Measurements from ENCODE around the gene AOPEP.

GRCh38 chr9:95040106-95040505 is 313.6 kb downstream of the AOPEP start:
- TF ChIP-seq NFE2L1 (CRISPR knock-in tag; IDR thresholded peaks at IDR 0.05; ENCODE audit: borderline replicate concordance) (no peak), TP53 (CRISPR knock-in tag; conservative IDR thresholded peaks at IDR 0.05) (no peak), ZSCAN12 (CRISPR knock-in tag; IDR thresholded peaks at IDR 0.05) (no peak), POLR2AphosphoS5 (IDR thresholded peaks at IDR 0.05; ENCODE audit: low read depth, low read length) (no peak), CTCF (CRISPR knock-in tag; IDR thresholded peaks at IDR 0.05) (no peak), ZSCAN21 (CRISPR knock-in tag; IDR thresholded peaks at IDR 0.05; ENCODE audit: borderline replicate concordance) (no peak)
- TF ChIP-seq, protein P1, sequence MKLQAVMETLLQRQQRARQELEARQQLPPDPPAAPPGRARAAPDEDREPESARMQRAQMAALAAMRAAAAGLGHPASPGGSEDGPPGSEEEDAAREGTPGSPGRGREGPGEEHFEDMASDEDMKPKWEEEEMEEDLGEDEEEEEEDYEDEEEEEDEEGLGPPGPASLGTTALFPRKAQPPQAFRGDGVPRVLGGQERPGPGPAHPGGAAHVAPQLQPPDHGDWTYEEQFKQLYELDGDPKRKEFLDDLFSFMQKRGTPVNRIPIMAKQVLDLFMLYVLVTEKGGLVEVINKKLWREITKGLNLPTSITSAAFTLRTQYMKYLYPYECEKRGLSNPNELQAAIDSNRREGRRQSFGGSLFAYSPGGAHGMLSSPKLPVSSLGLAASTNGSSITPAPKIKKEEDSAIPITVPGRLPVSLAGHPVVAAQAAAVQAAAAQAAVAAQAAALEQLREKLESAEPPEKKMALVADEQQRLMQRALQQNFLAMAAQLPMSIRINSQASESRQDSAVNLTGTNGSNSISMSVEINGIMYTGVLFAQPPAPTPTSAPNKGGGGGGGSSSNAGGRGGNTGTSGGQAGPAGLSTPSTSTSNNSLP (IDR thresholded peaks at IDR 0.05; ENCODE audit: low read depth, low read length) = no peak
